HG03097 (cell line): Measurements from ENCODE around the gene BIN2.

ENCODE experiments used
- ATAC-seq: cut with Tn5 transposase; IDR thresholded peaks from one replicate; pipeline ENCODE4 v1.9.1; 2021; ENCODE audit not compliant: unreplicated experiment, low FRiP score

The BIN2 gene

GRCh38 chr12:51323966-51324895 is at the start of gene BIN2:
Gene BIN2 (minus strand): TSS chr12:51324174. CDS start chr12:51324102, 72 bp downstream.
- ATAC-seq = peak; percentile 53

- no peak for ATAC-seq
Measured at GRCh38 chr12:51373187-51373586, 49.2 kb upstream of the BIN2 start.

DNA sequence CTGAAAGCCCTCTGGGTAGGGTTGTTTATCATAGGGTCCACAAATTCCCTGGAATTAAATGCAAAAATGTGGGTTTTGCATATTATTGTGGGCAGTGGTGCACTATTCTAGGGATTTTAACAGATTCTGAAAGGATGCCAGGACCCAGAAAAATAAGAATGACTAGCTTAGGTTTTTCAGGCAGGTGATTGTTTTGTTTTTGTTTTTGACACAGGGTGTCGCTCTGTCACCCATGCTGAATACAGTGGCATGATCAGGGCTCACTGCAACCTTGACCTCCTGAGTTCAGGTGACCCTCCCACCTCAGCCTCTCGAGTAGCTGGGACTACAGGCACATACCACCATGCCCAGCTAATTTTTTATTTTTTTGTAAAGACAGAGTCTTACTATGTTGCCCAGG is 48.0 kb upstream of the BIN2 start:
- no peak for ATAC-seq

- ATAC-seq = no peak
Measured at GRCh38 chr12:51371295-51371953, 47.5 kb upstream of the BIN2 start.

GRCh38 chr12:51370667-51371066 is 46.7 kb upstream of the BIN2 start:
- no peak for ATAC-seq

- ATAC-seq = no peak
Measured at GRCh38 chr12:51369581-51369980, 45.6 kb upstream of the BIN2 start.

DNA sequence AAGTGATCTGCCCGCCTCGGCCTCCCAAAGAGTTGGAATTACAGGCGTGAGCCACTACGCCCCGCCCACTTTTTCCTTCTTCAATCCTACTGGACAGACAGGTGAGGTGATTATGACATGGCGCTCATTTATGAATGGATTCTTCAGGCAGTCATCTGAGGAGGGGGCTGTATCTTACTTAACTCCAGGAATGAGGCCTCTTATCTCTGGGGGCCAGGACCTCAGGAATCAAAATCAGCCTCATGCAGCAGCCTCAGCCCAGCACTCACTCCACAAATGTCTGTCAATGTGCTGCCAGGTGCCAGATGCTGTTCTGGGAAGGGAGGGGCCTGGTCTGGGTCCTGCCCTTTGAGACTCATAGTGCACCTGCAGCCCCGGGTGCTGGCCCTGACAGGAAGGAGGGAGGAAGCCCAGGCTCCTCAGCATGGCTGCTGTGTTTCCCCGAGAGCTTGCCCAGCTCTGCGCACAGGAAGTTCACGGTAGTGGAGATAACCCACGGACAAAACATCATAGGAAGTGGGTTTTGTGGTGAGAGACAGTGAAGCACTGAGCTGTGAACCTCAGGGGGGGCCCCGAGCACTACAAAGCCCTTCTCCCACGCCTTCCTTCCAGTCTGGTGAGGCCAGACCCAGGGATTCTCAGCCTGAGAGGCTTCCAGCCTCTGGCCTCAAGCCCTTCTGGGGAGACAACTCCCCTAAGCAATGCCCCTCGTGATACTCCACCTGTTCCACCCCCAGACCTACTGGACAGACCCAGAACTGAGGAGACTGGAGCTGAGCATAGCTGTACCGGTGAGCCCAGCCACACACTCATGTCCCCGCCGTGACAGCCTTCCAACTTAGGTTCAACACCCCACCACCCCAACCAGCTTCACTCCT is 44.9 kb upstream of the BIN2 start:
- peak; percentile 97 for ATAC-seq

DNA sequence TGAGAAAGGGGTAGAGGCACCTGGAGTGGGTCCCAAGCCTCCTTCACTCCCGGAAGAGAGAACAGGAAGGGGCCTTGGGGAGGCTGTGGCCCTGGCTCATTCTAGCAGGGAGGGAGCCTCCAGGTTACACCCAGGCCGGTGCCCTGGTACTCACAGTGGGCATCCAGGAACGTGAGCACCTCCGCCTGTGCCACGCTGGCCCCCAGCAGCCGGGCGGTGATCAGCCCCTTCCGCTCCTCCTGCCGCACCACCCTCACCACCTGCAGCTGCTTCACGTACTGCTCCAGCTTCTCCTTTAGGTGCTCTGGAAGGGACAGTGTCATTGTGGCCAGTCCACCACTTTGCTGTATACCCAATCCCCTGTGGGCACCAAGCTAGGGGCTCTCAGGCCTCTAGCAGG is 41.3 kb upstream of the BIN2 start:
- no peak for ATAC-seq

- no peak for ATAC-seq
Measured at GRCh38 chr12:51364001-51364400, 40.0 kb upstream of the BIN2 start.

DNA sequence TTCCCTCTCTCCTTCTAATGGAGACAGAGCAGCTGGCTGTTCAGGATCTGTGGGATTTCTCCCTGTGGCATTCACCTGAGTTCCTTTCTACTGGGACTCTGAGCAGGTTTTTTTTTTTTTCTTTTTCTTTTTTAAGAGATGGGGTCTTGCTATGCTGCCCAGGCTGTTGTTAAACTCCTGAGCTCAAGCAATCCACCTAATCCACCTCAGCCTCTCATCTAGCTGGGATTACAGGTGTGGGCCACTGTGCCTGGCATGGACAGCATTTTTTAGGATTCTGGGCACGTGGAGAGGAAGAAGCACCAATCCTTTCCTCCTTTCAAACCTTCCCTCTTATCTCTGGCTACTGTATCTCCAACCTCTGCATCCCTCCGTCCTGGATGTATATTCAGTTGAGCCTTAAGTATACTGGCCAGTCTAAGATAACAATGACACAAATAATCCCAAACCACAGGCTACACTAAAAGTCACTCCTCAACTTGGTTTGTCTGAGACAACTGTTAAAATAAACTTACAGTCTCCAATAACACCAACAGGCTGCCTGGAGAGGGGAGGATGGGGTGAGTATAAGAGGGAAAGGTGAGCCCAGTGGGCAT is 38.9 kb upstream of the BIN2 start:
- ATAC-seq = no peak

DNA sequence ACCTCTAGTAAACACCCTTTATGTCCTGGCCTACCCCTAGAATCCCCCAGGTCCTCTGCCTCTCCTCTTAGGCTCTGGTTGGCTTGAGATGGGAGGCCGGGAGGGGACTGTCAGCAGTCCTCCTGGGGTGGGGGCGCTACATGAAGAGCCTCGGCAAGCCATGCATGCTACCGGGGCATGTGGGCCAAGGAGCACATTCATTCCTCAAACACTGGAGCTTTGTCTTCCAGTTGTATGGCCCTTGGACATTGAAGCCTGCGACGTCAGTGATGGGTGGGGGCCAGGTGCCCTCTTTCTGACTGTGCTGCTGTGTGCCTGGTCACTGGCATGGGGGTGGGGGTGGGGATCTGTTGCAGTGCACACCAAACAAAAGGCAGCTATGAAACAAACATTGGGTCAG is 38.3 kb upstream of the BIN2 start:
- no peak for ATAC-seq

DNA sequence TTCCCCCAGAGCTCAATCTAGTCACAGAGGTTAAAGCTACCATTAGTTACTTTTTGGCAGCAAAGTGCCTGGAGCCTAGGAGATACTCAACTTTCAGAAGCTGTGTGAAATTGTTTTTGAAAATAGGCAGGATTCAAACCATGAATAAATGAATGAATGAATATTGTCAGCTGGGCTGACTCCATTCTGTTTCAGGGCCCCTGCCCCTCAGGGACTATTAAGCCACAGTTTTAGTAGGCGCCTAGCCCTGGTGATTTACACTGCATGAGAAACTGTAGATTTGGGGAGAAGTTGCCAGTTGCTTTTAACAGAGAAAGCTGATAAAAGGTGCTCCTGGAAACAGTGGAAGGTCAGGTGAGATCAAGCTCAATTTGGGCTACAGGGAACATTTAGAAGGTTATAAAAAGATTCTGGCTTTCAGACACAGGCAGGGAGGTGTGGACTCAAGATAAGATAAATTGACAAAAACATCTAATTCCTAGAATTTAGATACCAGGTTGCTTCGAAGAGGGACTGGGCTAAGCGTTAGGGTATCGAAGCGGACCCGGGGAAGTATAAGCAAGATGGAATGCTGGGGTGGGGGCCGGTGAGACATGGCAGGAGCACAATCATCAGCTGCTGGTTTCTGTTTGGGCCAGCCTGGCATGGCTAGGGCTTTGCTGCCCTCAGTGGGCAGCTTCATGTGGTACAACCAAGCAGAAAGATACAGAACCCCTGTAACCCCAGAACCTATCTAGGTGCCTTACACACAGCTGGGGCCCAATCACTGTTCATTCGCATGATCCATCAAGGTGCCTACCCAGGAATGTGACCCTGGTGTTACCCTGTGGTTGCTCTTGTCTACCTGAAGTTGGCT is 37.4 kb upstream of the BIN2 start:
- no peak for ATAC-seq

DNA sequence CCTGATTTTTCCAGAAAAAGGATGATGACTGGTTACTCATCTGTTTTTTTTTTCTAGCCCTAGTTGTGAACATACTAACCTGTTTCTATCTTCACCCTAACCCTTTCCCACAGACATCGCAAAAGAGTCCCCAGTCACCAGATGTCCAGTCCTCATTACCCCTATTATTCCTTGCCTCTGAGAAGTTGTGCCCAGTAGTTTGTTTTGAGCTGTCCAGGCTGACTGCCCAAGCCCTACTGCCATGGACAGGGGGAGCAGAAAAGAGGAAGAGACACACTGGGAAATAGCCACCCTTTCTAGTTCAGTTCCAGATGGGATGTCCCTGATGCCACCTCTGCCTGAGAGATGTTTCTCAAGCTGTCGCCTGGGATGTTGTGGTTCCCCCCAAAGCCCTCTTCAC is 36.3 kb upstream of the BIN2 start:
- no peak for ATAC-seq

GRCh38 chr12:51359851-51360250 is 35.9 kb upstream of the BIN2 start:
- no peak for ATAC-seq

DNA sequence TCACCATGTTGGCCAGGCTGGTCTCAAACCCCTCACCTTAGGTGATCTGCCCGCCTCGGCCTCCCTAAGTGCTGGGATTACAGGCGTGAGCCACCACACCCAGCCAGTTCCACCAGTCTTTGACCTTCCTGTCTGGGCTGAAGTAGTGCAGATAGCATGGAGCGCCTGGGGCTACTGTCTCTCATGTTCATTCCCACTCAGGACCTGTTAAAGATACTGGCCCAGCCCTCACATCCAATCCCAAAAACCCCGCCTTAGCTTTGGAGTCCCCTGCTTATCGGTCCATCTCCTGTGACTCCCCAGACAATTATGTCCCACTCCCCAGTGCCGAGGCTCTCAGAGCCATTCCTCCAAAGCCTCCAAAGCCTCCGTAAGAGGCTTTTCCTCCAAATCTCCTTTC is 34.5 kb upstream of the BIN2 start:
- ATAC-seq = no peak

GRCh38 chr12:51357374-51358047 is 33.5 kb upstream of the BIN2 start:
- peak; percentile 42 for ATAC-seq

DNA sequence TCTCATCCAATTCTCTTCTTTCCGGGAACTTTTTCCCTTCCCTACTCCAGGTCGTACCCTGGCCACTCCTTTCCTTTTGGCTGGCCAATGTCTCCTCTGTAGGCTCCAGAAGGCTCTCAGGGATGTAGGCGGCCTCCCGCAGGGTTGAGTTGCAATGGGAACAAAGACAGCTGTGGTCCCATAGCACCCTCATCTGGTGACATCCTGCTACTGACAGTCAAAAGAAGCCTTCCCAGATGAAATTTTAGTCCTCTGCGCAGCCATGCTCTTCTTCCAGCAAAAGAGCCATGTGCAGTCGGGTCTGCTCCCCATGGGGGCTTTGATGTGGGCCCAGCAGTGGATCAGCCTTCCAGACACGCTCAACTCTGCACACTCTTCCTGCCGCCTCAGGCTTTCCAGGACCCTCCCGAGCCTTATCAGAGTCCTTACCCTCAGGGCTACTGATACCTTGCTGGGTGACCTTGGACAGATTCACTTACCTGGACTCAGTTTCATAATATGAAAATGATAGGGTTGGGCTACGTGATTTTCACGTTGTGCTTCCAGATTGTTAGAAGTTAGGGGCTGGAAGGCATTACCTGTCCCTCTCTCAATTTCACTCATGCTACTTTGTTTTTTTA is 28.0 kb upstream of the BIN2 start:
- no peak for ATAC-seq

- ATAC-seq = no peak
Measured at GRCh38 chr12:51349026-51349425, 25.1 kb upstream of the BIN2 start.

GRCh38 chr12:51348116-51348515 is 24.1 kb upstream of the BIN2 start:
- ATAC-seq = no peak
